HG03095 (cell line): ENCODE data around the gene SLC39A13.
"Not testable (repeated sequence)": the region's sequence is repeated elsewhere in the genome, so short reads cannot be mapped to it uniquely, and the experiment has no call there.

Experiments
- ATAC-seq: cut with Tn5 transposase; IDR thresholded peaks from one replicate; pipeline ENCODE4 v1.9.1; 2021; ENCODE audit warnings: moderate library complexity; ENCODE audit not compliant: unreplicated experiment

SLC39A13 gene

GRCh38 chr11:47449541-47449940 lies 41.2 kb downstream of the SLC39A13 start:
- no peak for ATAC-seq

DNA sequence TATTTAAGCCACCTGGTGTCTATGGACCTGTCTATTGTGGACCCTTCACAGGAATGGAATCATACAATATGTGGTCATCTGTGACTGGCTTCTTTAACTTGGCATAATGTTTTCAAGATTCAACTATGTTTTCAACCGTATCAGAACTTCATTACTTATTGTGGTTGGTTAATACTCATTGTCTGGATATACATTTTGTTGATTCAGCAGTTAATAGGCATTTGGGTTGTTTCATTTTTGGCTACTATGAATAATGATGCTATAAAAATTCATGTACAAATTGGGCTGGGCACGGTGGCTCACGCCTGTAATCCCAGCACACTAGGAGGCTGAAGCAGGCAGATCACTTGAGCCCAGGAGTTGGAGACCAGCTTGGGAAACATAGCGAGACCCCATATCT lies 43.0 kb downstream of the SLC39A13 start:
- ATAC-seq: no peak

- no peak for ATAC-seq
These were observed 43.6 kb downstream of the SLC39A13 start for GRCh38 chr11:47451990-47452389.

DNA sequence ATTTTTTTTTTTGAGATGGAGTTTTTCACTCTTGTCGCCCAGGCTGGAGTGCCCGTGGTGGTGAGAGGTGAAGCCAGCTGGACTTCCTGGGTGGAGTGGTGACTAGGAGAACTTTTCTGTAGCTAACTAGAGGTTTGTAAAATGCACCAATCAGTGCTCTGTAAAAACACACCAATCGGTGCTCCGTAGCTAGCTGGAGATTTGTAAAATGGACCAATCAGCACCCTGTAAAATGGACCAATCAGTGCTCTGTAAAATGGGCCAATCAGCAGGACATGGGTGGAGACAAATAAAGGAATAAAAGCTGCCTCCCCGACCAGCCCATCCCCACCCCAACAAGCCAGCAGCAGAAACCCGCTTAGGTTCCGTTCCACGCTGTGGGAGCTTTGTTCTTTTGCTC lies 45.0 kb downstream of the SLC39A13 start:
- ATAC-seq: no peak

- ATAC-seq: not testable (repeated sequence)
These were observed 45.9 kb downstream of the SLC39A13 start for GRCh38 chr11:47454258-47454671.

DNA sequence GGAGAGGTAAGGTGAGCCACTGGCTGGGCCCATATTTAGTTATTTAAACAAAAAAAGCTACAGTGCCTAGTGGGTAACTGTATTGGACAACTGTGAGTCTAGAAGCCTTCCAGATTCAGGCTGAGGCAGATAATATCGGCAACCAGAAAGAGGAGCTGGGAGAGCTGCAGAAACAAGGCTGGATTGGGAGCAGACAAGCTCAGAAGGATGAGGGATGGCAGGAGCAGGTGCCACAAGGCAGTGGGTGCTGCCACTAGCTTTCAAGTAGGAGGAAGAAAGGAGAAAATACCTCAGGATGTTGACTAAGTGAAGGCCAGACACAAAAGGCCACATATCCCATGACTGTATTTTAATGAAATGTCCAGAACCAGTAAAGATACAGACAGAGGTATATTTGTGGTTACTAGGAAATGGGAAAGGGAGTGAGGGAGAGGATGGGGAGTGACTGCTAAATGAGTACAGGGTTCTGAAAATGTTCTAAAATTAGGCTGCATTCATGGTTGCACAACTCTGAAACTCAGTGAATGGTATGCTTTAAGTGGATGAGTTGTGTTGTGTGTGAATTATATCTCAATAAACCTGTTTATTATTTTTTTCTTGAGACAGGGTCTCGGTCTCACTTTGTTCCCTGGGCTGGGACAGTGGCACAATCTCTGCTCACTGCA lies 52.3 kb downstream of the SLC39A13 start:
- ATAC-seq: no peak

DNA sequence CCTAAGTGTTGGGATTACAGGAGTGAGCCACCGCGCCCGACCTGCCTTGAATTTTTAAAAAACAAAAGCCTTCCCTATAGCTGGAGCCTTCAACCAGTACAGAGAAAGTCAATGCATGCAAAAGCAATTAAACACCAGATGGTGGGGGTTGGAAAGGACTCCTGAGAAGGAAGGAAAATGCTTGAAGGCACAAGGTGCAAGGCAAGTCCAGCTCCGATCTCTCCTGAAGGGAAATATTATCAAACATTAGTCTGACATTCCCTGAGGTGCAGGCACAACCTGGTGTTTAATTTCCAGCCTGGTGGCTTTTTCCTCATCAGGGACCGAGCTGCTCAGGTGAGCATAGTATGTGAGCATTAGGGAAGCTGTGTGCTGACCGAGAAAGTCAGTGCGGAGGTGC lies 53.5 kb downstream of the SLC39A13 start:
- ATAC-seq: no peak

- ATAC-seq: no peak
These were observed 56.1 kb downstream of the SLC39A13 start for GRCh38 chr11:47464483-47464882.
